T47D (cell line): ENCODE results near the gene AFF3.
A peak's percentile ranks its signal among the peaks of the same experiment; 100 is the strongest.
"Not testable (repeated sequence)": the region's sequence is repeated elsewhere in the genome, so short reads cannot be mapped to it uniquely, and the experiment has no call there.

ENCODE experiments used
- DNase-seq, 2 experiments: peaks; one replicate each; pipeline versions ENCODE4 v3.0.0 to v3.0.0-alpha.2; 2011 to 2012; ENCODE audit warnings: low read depth in 1 of 2, low spot score in 1 of 2
- JUND ChIP-seq: IDR thresholded peaks from 2 replicates; pipeline ENCODE4 v1.6.1; 2012; ENCODE audit warnings: low read depth
- in situ Hi-C: cut with HindIII; loops from 2 replicates; pipeline ENCODE4 v1.10.0; 2016; ENCODE audit warnings: low sequenced_read_pairs, low pct_unique_long_range_greater_than_20kb

The AFF3 gene

DNA sequence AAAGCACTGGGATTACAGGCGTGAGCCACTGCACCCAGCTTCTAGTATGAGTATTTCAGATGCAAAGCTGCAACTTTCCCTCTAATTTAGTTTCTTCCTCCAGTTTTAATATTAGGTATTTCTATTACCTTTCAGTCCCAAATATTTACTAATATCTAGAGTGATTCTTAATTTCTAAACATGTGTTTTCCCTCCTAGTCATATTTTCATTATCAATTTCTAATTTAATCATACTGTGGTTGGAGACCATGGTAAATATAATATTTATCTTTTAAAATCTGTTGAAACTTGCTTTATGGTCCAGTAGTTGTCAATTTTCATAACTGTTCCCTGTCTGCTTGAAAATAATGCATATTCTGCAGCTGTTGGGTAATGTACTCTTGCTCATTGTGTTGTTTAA is 406.6 kb downstream of the AFF3 start:
- no peak for TF ChIP-seq JUND
- in situ Hi-C loops, result no loop called here
- no peak for DNase-seq

DNA sequence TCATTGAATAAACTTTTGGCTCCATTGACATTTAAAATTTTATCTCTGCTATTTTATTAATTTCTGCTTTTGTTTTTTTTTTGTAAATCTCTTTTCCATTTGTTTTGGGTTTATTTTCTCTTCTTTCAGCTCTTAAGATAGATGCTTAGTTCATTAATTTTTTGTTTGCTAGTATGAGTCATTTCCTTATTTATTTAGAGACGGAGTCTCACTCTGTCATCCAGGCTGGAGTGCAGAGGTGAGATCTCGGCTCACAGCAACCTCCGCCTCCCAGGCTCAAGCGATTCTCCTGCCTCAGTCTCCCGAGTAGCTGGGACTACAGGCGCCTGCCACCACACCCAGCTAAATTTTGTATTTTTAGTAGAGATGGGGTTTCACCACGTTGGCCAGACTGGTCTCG is 407.1 kb downstream of the AFF3 start:
- DNase-seq, in situ Hi-C loops: not testable (repeated sequence)

DNA sequence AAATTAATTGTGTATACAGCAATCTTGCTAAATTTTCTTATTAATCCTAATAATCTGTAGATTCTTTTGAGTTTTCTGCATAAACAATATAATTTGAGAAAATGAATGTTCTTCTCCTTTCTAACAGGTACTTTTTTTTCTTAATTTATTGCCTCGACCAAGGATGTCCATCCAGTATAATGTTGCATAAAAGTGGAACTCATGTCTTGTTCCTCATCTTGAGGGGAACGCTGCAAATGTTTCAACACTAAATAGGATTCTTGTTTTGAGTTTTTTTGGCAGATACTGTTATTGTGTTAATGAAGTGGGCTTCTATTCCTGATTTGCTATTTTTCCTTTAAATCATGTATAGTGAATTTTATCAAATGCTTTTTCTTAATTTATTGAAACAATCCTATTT is 408.2 kb downstream of the AFF3 start:
- TF ChIP-seq JUND, result no peak
- no peak for DNase-seq
- in situ Hi-C loops, result no loop called here

DNA sequence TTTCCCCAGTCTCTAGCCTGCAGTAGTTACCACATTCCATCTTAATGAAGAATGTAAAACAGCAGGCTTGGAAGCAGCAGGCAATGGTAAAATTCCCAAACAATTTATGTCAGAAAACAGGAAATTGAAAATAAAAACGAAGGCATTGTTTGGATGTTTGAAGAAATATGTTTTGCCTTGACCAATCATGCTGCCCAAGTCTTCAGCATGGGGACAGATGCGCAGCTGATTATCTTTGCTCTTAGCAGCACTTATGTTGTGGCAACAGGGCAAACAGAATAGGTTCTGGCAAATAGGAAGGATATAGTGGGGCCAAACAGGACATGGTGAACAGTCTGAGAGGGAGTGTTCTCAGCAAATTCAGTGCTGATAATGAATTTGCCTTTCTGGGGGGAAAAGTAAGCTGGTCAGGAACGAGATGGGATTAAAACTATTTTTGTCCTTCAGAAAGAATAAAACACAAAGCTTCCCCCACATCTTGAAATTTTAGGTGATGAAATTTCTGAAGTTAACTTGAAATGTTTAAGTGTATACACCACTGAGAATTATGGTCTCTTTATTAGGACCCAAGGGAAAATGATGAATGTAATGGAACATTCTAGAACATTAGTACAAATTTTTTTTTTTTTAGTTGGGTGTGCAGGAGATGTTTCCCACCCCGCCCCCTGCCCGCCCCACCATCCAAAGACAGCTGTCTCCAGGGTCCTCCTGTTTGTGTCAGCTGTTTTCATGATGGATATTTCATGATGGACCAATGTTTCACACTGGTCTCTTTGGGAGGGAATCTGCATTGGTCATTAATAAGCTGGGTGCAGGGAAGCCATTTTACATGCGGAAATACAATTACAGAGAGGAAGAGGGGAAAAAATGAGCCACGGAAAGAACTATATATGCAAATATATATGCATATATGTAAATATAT is 413.0 kb downstream of the AFF3 start:
- in situ Hi-C loops, result no loop called here
- DNase-seq, result peak in 1 of 2 experiments; percentile 73
- TF ChIP-seq JUND, result no peak

DNA sequence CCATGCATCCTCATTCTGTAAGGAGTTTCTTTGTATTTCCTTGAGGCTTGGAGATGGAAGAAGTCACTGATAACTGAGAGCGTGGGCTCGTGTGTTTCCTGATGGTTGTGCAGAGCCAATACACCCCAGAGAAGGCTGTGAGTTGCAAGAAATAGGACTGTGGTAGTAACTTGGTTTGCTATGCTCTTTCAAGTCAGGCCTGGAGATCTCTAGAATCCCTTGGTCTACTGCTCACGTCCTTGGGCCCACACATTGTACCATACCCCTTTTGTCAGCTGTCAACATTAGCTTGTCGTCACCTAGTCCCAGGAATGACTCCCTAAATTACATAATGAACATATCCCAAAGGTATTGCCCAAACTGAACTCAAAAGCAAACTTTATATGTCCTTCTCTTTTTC is 414.2 kb downstream of the AFF3 start:
- in situ Hi-C loops, result no loop called here
- DNase-seq, result peak in 1 of 2 experiments; percentile 33
- TF ChIP-seq JUND, result no peak

DNA sequence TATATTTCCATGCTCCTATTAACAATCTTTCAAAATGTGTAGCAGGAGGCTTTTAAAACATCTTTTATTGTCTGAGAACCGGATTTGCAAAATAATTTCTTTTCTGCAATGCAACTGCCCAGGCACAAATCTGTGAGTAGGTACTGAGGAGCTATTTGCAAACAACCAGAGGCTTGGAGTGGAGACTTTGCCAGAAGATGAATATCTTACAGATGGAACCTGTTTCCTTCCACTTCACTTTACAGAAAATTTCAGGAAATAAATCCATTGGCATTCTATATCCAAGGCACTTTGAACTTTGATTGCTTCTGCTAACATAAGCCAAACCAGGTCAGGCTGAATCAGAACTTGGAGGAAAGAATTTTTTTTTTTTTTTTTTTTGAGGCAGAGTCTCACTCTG is 415.2 kb downstream of the AFF3 start:
- in situ Hi-C loops, result no loop called here
- TF ChIP-seq JUND, result no peak; the same call in 1 of the 2 replicates
- peak in 1 of 2 experiments; percentile 90 for DNase-seq

DNA sequence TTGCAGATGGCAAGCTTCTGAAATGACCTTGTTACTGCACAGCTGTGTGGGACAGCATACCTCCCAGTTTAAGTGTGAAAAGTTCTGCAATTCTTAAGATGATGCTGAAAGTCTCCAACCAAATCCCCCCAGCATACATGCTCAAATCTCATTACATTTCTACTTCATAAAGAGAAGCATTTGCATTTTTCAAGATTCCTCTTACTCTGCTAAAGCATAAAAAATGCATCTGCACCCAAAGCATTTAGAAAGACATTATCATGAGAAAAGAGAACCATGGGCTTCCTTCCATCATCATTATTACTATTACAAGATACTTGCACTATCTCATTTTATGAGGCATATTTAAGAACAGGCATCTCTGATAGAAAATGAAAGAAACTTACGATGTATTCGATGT is 415.7 kb downstream of the AFF3 start:
- in situ Hi-C loops, result no loop called here
- no peak for TF ChIP-seq JUND
- no peak for DNase-seq

DNA sequence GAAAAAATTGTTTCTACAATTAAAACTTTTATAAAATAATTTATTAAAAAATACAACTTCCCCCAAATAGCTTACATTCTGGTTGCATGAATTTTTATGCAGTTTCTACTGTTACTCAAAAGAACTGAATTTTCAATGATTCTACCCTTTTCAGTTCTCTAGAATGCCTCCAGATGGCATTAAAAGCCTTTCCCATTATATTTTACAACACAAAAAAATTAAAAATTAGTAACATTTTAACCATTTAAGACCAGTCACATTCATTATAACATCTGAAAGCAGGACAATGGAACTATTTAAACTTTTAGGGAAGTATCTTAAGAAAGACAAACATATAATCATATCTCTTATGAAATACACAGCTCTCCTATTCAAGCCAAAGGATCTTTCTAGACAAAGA is 416.6 kb downstream of the AFF3 start:
- in situ Hi-C loops, result no loop called here
- DNase-seq, result peak in 1 of 2 experiments; percentile 33
- no peak for TF ChIP-seq JUND

DNA sequence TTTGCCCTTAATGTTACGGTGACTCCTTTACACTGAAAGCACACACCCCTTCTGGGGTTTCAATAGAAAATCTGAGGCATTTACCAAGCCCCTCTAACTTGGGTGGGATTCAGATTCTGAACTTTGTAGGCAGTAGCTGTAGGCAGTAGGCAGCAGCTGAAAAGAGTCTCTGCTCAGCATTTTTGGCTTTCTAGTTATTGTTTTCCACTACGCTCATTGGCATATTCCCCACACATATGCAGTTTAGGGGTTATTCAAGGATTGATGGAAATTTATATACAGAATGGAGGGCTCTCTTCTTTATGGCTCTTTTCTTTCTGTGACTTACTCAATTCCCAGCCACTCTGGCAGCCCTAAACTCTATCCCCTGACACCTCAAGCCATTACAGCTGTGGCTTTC is 419.9 kb downstream of the AFF3 start:
- TF ChIP-seq JUND, result no peak
- no peak for DNase-seq
- in situ Hi-C loops, result no loop called here

DNA sequence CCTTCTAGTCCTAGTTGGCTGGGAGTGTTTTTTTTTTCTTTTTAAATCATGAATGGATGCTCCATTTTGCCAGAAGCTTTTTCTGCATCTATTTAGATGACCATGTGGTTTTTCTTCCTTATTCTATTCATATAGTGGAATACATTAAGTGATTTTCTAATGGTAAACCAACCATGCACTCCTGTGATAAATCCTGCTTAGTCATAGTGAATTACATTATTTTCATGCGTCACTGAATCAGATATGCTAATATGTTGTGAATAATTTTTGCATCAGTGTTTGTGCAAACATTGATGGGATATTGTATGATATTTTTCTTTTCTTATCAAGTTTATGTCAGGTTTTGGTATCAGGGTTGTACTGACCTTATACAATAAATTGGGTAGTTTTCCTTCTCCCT is 423.3 kb downstream of the AFF3 start:
- in situ Hi-C loops, result no loop called here
- no peak for TF ChIP-seq JUND

DNA sequence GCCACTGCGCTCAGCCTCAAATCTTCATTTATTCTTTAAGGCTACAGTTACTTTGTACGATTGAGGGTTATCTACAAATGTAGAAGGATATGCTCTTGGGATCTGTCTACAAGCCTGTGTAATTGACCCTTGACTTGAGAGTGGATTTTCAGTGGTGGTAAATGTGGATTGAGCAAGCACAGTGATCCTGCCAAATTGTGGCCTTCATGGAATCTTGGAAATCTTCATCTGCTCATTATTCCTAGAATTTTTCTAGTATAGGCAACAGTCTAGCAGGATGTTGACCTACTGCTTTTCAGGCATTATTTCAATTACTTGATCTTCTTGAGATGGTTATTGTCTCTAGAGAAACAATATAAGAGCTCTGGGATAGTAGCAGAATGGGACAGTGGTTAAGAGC is 426.4 kb downstream of the AFF3 start:
- in situ Hi-C loops, result no loop called here
- TF ChIP-seq JUND, result no peak
- DNase-seq, result no peak

More for the DNA sequence above, 423.3 kb downstream of the AFF3 start:
- DNase-seq, result no peak

DNA sequence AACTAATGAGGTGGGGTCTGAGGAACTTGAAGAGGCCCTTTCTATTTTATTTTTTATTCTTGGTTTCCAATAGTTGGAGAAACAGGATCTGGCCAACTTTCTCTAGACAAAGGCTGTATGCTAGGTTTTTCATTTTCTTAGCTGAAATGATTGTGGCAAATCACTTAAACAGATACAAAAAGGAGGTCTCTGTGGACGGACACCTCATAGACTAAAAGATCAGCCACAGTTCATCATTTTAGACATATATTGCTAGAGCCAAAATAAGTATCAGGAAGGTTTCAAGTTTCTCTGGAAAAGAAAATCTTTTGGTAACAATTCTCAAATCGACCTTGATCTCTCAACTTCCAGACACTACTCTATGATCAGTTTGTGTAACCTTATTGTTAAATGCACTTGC is 428.0 kb downstream of the AFF3 start:
- no peak for DNase-seq
- TF ChIP-seq JUND, result no peak
- in situ Hi-C loops, result no loop called here

DNA sequence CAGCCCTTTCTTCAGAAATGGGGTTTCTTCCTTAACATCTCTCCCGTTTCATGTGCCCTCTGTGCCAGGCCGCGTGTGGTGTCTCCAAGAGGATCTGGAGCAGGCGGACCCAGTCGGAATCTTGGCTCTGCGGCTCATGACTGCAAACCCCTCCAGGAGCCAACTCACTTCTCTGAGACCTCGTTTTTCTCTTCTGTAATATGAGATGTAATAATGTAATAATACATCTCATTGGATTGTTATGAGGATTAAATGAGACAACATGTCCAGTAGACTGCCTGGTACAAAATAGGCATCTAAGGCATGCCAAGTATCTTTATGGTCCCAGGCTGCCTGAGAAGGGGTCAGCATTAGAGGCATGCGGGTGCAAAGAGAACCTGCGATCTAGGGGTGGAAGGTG is 431.2 kb downstream of the AFF3 start:
- no peak for TF ChIP-seq JUND
- DNase-seq, result peak in 1 of 2 experiments; percentile 62
- in situ Hi-C loops, result no loop called here

DNA sequence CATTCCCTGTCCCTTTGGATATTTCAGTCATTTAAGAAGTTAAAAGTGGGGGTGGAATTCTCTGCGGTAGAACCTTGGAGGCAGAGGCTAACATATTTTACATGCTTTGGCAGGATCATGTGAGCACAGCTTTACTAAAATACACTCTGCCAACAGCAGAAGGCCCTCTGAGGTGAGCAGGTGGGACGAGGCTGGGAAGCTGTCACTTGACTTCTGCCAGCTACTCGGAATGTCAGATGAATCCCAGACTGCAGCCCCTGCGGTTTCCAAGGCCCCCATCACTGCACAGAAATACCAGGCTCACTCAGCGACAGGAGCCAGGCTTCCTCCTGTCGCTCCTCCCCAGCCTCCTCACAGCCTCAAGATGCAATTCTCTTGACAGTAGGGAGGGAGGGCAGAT is 431.7 kb downstream of the AFF3 start:
- in situ Hi-C loops, result no loop called here
- no peak for TF ChIP-seq JUND
- DNase-seq, result peak in 1 of 2 experiments; percentile 94
